Measurements from ENCODE around the gene FOXD3.

Gene FOXD3

DNA sequence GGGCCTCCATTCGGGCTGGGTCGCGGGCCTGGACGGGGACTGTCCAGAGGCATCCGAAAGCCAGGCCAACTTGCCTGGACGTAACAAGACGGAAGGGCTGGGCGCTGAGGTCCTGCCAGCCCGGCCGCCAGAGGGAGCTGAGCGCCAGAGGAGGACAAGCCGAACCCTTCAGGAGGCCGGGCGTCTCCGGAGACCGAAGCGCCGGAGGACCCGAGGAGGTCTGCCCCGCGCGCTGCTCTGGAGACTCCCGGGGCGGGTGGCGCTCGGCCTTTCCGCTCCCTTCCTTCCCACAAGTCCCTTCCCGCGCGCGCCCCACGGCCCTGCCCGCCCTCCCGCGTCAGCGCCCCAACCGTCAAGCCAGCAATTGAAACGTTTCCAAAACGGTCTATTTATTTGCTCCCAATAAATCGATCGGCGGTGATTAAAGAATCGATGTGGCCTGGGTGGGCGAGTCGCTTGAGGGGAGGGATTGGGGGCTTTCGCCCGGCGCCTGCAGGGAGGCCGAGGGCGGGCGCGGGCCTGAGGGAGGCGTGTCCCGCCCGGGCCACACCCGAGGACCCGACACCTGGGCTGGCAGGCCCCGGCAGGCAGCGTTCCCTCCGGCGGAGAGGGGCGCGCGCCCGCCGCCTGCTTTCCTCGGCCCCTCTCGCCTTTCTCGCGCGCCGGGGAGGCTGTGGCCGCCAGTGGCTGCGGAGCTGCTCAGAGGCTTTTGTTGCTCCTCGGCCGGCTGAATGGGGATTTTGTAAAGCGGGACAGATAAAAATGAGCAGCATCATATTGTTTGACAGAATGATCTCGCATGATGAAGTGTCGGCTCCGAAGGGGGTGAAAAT, 5.2 kb upstream of the FOXD3 start:
- Mint-ChIP-seq H3K4me1 (peaks cover 21 to 44% of the 10 kb centered on the region in 2 donors), H3K27me3 (peaks cover 58 to 80% of the 10 kb centered on the region in 2 donors), H3K9me3 (peaks cover 9 to 13% of the 10 kb centered on the region in 2 donors), H3K4me3 (peak overlapping the region; percentile 52 to 71), H3K27ac (no peak overlapping the region), H3K36me3 (peaks cover 13 to 21% of the 10 kb centered on the region in 2 donors)
- DNase-seq (peak; percentile 39), ATAC-seq (replicated peaks) (peak; percentile 56 to 60)

GRCh38 chr1:63317817-63318152, 4.6 kb upstream of the FOXD3 start:
- H3K36me3 Mint-ChIP-seq, result peaks cover 13 to 21% of the 10 kb centered on the region in 2 donors
- DNase-seq (no peak), ATAC-seq (replicated peaks) (no peak)
- H3K4me3 Mint-ChIP-seq, result peak overlapping the region; percentile 52 to 71
- H3K27me3 Mint-ChIP-seq, result peaks cover 58 to 80% of the 10 kb centered on the region in 2 donors
- H3K27ac Mint-ChIP-seq, result peak overlapping the region; percentile 49
- H3K9me3 Mint-ChIP-seq, result peaks cover 9 to 13% of the 10 kb centered on the region in 2 donors
- peaks cover 21 to 44% of the 10 kb centered on the region in 2 donors for H3K4me1 Mint-ChIP-seq

GRCh38 chr1:63318201-63318979, 4.0 kb upstream of the FOXD3 start:
- DNase-seq (no peak), ATAC-seq (replicated peaks) (no peak)
- Mint-ChIP-seq H3K4me3 (peak overlapping the region; percentile 44 to 75), H3K27me3 (peaks cover 58 to 80% of the 10 kb centered on the region in 2 donors), H3K27ac (peak overlapping the region; percentile 84), H3K36me3 (peaks cover 13 to 21% of the 10 kb centered on the region in 2 donors), H3K4me1 (peaks cover 21 to 44% of the 10 kb centered on the region in 2 donors), H3K9me3 (peaks cover 9 to 13% of the 10 kb centered on the region in 2 donors)

DNA sequence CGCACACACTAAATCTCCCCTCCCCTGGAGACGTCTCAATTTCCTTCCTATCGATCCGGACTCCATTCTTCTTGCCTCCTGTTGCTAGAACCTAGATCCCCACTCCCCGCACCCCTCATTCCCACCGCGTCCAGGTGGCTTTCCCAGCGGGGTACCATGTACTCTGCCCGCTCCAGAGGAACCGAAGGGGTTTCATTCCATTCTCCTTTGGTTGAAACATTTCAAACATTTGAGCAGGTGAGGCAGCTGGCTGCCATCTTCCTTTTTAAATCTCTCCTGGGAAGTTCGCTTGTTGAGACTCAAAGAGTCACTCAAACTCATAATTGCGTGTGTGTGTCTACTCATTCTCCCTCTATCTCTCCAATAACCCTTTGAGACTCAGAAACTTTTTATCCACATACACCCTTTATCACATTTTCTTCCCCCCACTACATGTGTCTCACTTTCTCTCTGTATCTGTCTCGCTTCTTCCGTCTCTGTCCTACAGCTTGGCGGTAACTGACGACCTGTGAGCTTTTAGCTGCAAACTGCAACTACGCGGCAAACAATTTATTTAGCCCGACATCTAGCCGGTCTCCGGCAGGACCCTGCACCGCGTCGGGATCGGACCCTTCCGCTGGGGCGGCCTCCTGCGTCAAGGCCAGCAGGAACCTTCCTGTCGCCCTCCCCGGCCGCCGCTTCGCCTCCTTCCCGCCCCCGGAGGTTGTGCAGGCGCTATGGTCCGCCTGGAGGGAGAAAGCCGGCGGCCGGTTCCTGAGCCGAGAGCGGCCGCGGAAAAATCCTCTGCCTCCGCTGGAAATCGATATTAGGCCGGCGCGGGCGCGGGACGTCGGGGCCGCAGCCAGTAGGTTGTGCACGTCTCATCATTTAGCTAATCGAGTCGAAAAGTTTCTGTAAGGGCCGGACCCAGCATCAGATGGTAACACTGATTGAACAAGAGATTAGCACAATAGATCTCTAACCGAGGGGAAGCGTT, 3.0 kb upstream of the FOXD3 start:
- peaks cover 23 to 40% of the 10 kb centered on the region in 2 donors for H3K4me1 Mint-ChIP-seq
- peaks cover 9 to 13% of the 10 kb centered on the region in 2 donors for H3K9me3 Mint-ChIP-seq
- ATAC-seq (replicated peaks) (no peak), DNase-seq (no peak)
- H3K27ac Mint-ChIP-seq, result peak overlapping the region; percentile 87
- peaks cover 13 to 21% of the 10 kb centered on the region in 2 donors for H3K36me3 Mint-ChIP-seq
- peaks cover 51 to 72% of the 10 kb centered on the region in 2 donors for H3K27me3 Mint-ChIP-seq
- H3K4me3 Mint-ChIP-seq, result peak overlapping the region; percentile 46 to 58

- H3K27ac Mint-ChIP-seq, result peak overlapping the region; percentile 87
- H3K36me3 Mint-ChIP-seq, result peaks cover 13 to 24% of the 10 kb centered on the region in 2 donors
- DNase-seq, result no peak
- H3K4me1 Mint-ChIP-seq, result peaks cover 24 to 44% of the 10 kb centered on the region in 2 donors
- peak overlapping the region in 1 of 2 donors; percentile 39 for H3K4me3 Mint-ChIP-seq
- H3K9me3 Mint-ChIP-seq, result peaks cover 9 to 15% of the 10 kb centered on the region in 2 donors
- peaks cover 50 to 69% of the 10 kb centered on the region in 2 donors for H3K27me3 Mint-ChIP-seq
- no peak for ATAC-seq (replicated peaks)
Observed at GRCh38 chr1:63320022-63320721, 2.2 kb upstream of the FOXD3 start.

DNA sequence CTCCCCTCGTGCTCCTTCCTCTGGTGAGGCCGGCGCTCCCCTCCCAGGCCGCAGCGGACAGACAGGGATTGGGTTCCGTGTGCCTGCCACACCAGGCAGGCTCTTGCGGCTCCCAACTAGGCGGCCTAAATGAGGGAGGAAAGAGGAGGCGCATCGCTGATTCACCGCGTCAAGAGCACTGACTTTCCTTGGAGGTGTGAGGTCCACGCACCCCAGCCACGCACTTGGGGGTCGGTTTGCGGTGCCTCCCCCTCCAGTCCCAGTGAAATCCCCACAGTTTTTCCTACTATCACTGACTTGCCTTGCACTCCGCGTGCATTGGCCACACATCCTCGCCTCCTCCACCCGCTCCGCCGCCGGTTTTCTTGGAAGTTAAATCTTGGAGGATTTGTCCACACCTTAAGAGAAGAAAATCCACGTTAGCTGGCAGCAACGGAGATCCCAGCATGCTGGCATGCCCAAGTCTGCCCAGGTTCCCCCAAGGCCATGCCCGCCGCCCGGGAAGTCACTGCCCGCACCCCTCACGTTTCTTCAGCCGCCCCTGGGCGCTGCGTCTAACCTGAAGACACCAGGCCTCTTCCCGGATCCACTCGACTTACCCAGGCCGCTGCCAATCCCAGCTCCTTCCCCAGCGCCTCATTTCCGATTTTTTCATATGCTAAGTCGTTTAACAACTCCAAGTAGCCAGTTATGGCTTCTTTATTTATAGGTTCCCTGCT, 1.1 kb upstream of the FOXD3 start:
- Mint-ChIP-seq H3K36me3 (peaks cover 14 to 21% of the 10 kb centered on the region in 2 donors), H3K27me3 (peaks cover 49 to 67% of the 10 kb centered on the region in 2 donors), H3K27ac (peak overlapping the region; percentile 94), H3K9me3 (peaks cover 9 to 13% of the 10 kb centered on the region in 2 donors), H3K4me1 (peaks cover 23 to 46% of the 10 kb centered on the region in 2 donors), H3K4me3 (peak overlapping the region; percentile 81 to 82)
- DNase-seq (no peak), ATAC-seq (replicated peaks) (no peak)

DNA sequence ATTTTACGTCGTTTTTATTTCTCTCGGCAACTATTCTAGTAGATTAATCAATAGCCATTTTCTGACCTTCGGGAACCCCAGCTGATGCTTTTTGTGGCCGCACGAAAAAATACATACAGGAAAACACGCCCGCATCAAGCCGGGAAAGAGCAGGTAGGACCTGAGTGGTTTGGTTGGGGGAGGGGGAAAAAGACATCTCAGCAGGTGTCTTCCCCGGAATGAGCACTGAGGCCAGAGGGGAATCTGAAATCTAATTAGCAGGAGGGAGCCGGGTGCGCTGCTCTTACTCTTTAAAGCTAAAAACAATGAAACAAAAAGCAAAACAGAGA, 618 bp upstream of the FOXD3 start:
- peaks cover 9 to 13% of the 10 kb centered on the region in 2 donors for H3K9me3 Mint-ChIP-seq
- peaks cover 47 to 65% of the 10 kb centered on the region in 2 donors for H3K27me3 Mint-ChIP-seq
- ATAC-seq (replicated peaks) (no peak), DNase-seq (no peak)
- H3K36me3 Mint-ChIP-seq, result peaks cover 16 to 21% of the 10 kb centered on the region in 2 donors
- H3K4me3 Mint-ChIP-seq, result peak overlapping the region; percentile 81 to 82
- peak overlapping the region; percentile 94 for H3K27ac Mint-ChIP-seq
- H3K4me1 Mint-ChIP-seq, result peaks cover 23 to 48% of the 10 kb centered on the region in 2 donors

DNA sequence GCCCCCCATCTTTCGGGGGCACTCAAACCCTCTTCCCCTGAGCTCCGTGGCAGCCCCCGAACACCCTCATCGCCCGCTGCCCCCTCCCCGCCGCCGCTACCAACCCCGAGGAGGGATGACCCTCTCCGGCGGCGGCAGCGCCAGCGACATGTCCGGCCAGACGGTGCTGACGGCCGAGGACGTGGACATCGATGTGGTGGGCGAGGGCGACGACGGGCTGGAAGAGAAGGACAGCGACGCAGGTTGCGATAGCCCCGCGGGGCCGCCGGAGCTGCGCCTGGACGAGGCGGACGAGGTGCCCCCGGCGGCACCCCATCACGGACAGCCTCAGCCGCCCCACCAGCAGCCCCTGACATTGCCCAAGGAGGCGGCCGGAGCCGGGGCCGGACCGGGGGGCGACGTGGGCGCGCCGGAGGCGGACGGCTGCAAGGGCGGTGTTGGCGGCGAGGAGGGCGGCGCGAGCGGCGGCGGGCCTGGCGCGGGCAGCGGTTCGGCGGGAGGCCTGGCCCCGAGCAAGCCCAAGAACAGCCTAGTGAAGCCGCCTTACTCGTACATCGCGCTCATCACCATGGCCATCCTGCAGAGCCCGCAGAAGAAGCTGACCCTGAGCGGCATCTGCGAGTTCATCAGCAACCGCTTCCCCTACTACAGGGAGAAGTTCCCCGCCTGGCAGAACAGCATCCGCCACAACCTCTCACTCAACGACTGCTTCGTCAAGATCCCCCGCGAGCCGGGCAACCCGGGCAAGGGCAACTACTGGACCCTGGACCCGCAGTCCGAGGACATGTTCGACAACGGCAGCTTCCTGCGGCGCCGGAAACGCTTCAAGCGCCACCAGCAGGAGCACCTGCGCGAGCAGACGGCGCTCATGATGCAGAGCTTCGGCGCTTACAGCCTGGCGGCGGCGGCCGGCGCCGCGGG, 837 bp downstream of the FOXD3 start:
- Mint-ChIP-seq H3K4me1 (peaks cover 24 to 51% of the 10 kb centered on the region in 2 donors), H3K27ac (peak overlapping the region; percentile 91), H3K9me3 (peaks cover 9 to 19% of the 10 kb centered on the region in 2 donors), H3K36me3 (peaks cover 20 to 30% of the 10 kb centered on the region in 2 donors), H3K27me3 (peaks cover 56 to 67% of the 10 kb centered on the region in 2 donors), H3K4me3 (peak overlapping the region; percentile 80 to 83)
- ATAC-seq (replicated peaks) (peak; percentile 19 to 44), DNase-seq (peak; percentile 35)

DNA sequence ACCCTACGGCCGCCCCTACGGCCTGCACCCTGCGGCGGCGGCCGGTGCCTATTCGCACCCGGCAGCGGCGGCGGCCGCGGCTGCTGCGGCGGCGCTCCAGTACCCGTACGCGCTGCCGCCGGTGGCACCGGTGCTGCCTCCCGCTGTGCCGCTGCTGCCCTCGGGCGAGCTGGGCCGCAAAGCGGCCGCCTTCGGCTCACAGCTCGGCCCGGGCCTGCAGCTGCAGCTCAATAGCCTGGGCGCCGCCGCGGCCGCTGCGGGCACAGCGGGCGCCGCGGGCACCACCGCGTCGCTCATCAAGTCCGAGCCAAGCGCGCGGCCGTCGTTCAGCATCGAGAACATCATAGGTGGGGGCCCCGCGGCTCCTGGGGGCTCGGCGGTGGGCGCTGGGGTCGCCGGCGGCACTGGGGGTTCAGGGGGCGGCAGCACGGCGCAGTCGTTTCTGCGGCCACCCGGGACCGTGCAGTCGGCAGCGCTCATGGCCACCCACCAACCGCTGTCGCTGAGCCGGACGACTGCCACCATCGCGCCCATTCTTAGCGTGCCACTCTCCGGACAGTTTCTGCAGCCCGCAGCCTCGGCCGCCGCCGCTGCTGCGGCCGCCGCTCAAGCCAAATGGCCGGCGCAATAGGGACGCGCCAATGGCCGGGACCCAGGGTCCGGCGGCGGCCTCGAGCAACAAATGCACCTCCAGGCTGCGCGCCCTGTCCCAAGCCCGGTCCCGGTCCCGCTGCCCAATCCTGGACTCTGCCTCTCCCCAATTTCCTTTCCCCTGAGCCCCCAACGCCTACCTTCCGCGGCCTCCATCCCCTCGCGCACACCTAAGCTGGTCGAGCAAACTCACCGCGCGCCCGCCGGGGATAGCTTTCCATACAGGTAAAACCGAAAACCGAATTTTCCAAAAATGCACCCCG, 1.8 kb downstream of the FOXD3 start:
- Mint-ChIP-seq H3K27me3 (peaks cover 53 to 67% of the 10 kb centered on the region in 2 donors), H3K36me3 (peaks cover 20 to 24% of the 10 kb centered on the region in 2 donors), H3K4me3 (peak overlapping the region; percentile 79 to 83), H3K27ac (peak overlapping the region; percentile 93), H3K4me1 (peaks cover 20 to 46% of the 10 kb centered on the region in 2 donors), H3K9me3 (peaks cover 8 to 18% of the 10 kb centered on the region in 2 donors)
- DNase-seq (no peak), ATAC-seq (replicated peaks) (no peak)

- peaks cover 7 to 17% of the 10 kb centered on the region in 2 donors for H3K9me3 Mint-ChIP-seq
- peak overlapping the region; percentile 79 to 83 for H3K4me3 Mint-ChIP-seq
- H3K27ac Mint-ChIP-seq, result peak overlapping the region; percentile 93
- no peak for ATAC-seq (replicated peaks)
- DNase-seq, result no peak
- peaks cover 21 to 46% of the 10 kb centered on the region in 2 donors for H3K4me1 Mint-ChIP-seq
- H3K36me3 Mint-ChIP-seq, result peaks cover 18 to 24% of the 10 kb centered on the region in 2 donors
- H3K27me3 Mint-ChIP-seq, result peaks cover 53 to 67% of the 10 kb centered on the region in 2 donors
Observed at GRCh38 chr1:63324779-63325119, 2.4 kb downstream of the FOXD3 start.

Measured in stimulated activated naive B cell treated with anti-CD40 and anti-IgM and Interleukin-4, amounts not matched to agents 10 μg/mL and 1 μg/mL and 100 μg/mL, for 72 hours (primary cell).